Subcutaneous abdominal adipose tissue (tissue), 5 donors: ENCODE data around the gene CENPA.
"Not testable (repeated sequence)": the region's sequence is repeated elsewhere in the genome, so short reads cannot be mapped to it uniquely, and the experiment has no call there.

Experiments
- H3K27ac ChIP-seq: one replicate; pipeline ENCODE4 v1.7.0; 2013; ENCODE audit warnings: low read depth, mild to moderate bottlenecking, inconsistent platforms, low read length, moderate library complexity
- H3K27me3 ChIP-seq, 5 donors: one replicate each; pipeline ENCODE4 v1.7.0; 2013; ENCODE audit warnings: low read length in 5 of 5, inconsistent platforms in 1 of 5; ENCODE audit not compliant: control insufficient read depth in 5 of 5, insufficient read depth in 4 of 5
- H3K36me3 ChIP-seq, 5 donors: one replicate each; pipeline ENCODE4 v1.7.0; 2013; ENCODE audit warnings: low read length in 5 of 5; ENCODE audit not compliant: control insufficient read depth in 5 of 5, insufficient read depth in 5 of 5
- H3K4me1 ChIP-seq, 5 donors: one replicate each; pipeline ENCODE4 v1.7.0; 2013; ENCODE audit warnings: low read length in 5 of 5, mild to moderate bottlenecking in 3 of 5, moderate library complexity in 1 of 5; ENCODE audit not compliant: control insufficient read depth in 5 of 5, insufficient read depth in 5 of 5
- H3K4me3 ChIP-seq, 5 donors: one replicate each; pipeline ENCODE4 v1.7.0; 2013; ENCODE audit warnings: low read length in 5 of 5, low read depth in 1 of 5
- H3K9ac ChIP-seq, 5 donors: one replicate each; pipeline ENCODE4 v1.7.0; 2013; ENCODE audit warnings: low read length in 5 of 5, mild to moderate bottlenecking in 4 of 5, moderate library complexity in 3 of 5
- H3K9me3 ChIP-seq, 5 donors: one replicate each; pipeline ENCODE4 v1.7.0; 2013; ENCODE audit warnings: low read length in 5 of 5; ENCODE audit not compliant: control insufficient read depth in 5 of 5
- donor health status: healthy.
- donor health status: healthy.
- donor health status: healthy.
- donor health status: healthy.
- donor health status: healthy.

The CENPA gene

GRCh38 chr2:26745609-26746327 lies 40.1 kb upstream of the CENPA start:
- H3K9ac ChIP-seq: no peak overlapping the region
- H3K9me3 ChIP-seq: no peaks in the 10 kb centered on the region
- no peaks in the 10 kb centered on the region for H3K36me3 ChIP-seq
- H3K27ac ChIP-seq: no peak overlapping the region
- H3K4me1 ChIP-seq: peaks cover 0 to 15% (median 3%) of the 10 kb centered on the region in 5 donors
- no peaks in the 10 kb centered on the region for H3K27me3 ChIP-seq
- no peak overlapping the region for H3K4me3 ChIP-seq

- peaks cover 0 to 3% (median 0%) of the 10 kb centered on the region in 5 donors for H3K9me3 ChIP-seq
- no peak overlapping the region for H3K27ac ChIP-seq
- H3K4me1 ChIP-seq: peaks cover 0 to 10% (median 0%) of the 10 kb centered on the region in 5 donors
- H3K27me3 ChIP-seq: no peaks in the 10 kb centered on the region
- H3K36me3 ChIP-seq: no peaks in the 10 kb centered on the region
- H3K4me3 ChIP-seq: no peak overlapping the region
- H3K9ac ChIP-seq: no peak overlapping the region
Observed at GRCh38 chr2:26746934-26747333, 38.9 kb upstream of the CENPA start.

- not testable (repeated sequence) for H3K27me3 ChIP-seq, H3K36me3 ChIP-seq, H3K4me3 ChIP-seq, H3K27ac ChIP-seq, H3K4me1 ChIP-seq, H3K9me3 ChIP-seq, H3K9ac ChIP-seq
Observed at GRCh38 chr2:26749787-26750420, 36.0 kb upstream of the CENPA start.

- not testable (repeated sequence) for H3K9me3 ChIP-seq, H3K27ac ChIP-seq, H3K4me3 ChIP-seq, H3K4me1 ChIP-seq, H3K9ac ChIP-seq, H3K36me3 ChIP-seq, H3K27me3 ChIP-seq
Observed at GRCh38 chr2:26750467-26750866, 35.4 kb upstream of the CENPA start.

GRCh38 chr2:26752656-26753055 lies 33.2 kb upstream of the CENPA start:
- H3K4me1 ChIP-seq: peaks cover 0 to 9% (median 0%) of the 10 kb centered on the region in 5 donors
- H3K27ac ChIP-seq: no peak overlapping the region
- no peaks in the 10 kb centered on the region for H3K36me3 ChIP-seq
- no peak overlapping the region for H3K4me3 ChIP-seq
- no peaks in the 10 kb centered on the region for H3K27me3 ChIP-seq
- no peak overlapping the region for H3K9ac ChIP-seq
- H3K9me3 ChIP-seq: peaks cover 0 to 3% (median 0%) of the 10 kb centered on the region in 5 donors

- Histone ChIP-seq H3K4me1 (peaks cover 4 to 20% (median 10%) of the 10 kb centered on the region in 5 donors), H3K4me3 (no peak overlapping the region), H3K9ac (no peak overlapping the region)
Observed at GRCh38 chr2:26754539-26754938, 31.3 kb upstream of the CENPA start.

GRCh38 chr2:26754972-26755670 lies 30.7 kb upstream of the CENPA start:
- Histone ChIP-seq H3K9ac (no peak overlapping the region), H3K9me3 (peaks cover 0 to 3% (median 0%) of the 10 kb centered on the region in 5 donors), H3K4me1 (peaks cover 4 to 20% (median 10%) of the 10 kb centered on the region in 5 donors), H3K4me3 (no peak overlapping the region), H3K36me3 (no peaks in the 10 kb centered on the region), H3K27me3 (no peaks in the 10 kb centered on the region), H3K27ac (no peak overlapping the region)

More at GRCh38 chr2:26754539-26754938, 31.3 kb upstream of the CENPA start:
- no peak overlapping the region for H3K27ac ChIP-seq
- H3K36me3 ChIP-seq: no peaks in the 10 kb centered on the region
- H3K27me3 ChIP-seq: no peaks in the 10 kb centered on the region
- peaks cover 0 to 3% (median 0%) of the 10 kb centered on the region in 5 donors for H3K9me3 ChIP-seq

GRCh38 chr2:26756337-26756736 lies 29.5 kb upstream of the CENPA start:
- Histone ChIP-seq H3K27me3 (no peaks in the 10 kb centered on the region), H3K27ac (peak overlapping the region; percentile 82), H3K4me1 (peaks cover 4 to 20% (median 10%) of the 10 kb centered on the region in 5 donors), H3K9ac (no peak overlapping the region), H3K4me3 (no peak overlapping the region), H3K36me3 (no peaks in the 10 kb centered on the region), H3K9me3 (peaks cover 0 to 2% (median 0%) of the 10 kb centered on the region in 5 donors)

GRCh38 chr2:26757873-26758789 lies 27.7 kb upstream of the CENPA start:
- no peaks in the 10 kb centered on the region for H3K27me3 ChIP-seq
- peak overlapping the region; percentile 86 for H3K27ac ChIP-seq

More at GRCh38 chr2:26757873-26758789, 27.7 kb upstream of the CENPA start:
- Histone ChIP-seq H3K9ac (peak overlapping the region in 2 of 5 donors; percentile 1 to 33), H3K9me3 (no peaks in the 10 kb centered on the region), H3K36me3 (no peaks in the 10 kb centered on the region), H3K4me3 (peak overlapping the region in 1 of 5 donors; percentile 22), H3K4me1 (peaks cover 4 to 21% (median 11%) of the 10 kb centered on the region in 5 donors)
